ENCODE results near the gene ZNF462.

Gene ZNF462

DNA sequence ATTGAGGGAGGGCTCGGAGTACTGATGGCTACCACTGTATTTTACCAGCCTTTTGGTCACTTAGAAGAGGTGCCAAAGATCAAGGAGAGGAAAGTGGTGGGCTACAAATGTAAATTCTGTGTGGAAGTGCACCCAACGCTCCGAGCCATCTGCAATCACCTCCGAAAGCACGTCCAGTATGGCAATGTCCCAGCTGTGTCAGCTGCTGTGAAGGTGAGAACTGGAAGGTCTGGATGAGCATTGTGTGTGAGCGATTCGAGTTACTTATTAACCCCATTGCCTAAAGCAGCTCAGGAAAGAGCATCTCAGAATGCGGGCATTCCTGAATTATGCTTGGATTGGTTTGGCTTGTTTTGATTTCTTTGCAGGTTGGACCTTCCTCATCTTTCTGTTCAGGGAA lies 67.5 kb downstream of the ZNF462 start:
- DNase-seq, result no peak

DNA sequence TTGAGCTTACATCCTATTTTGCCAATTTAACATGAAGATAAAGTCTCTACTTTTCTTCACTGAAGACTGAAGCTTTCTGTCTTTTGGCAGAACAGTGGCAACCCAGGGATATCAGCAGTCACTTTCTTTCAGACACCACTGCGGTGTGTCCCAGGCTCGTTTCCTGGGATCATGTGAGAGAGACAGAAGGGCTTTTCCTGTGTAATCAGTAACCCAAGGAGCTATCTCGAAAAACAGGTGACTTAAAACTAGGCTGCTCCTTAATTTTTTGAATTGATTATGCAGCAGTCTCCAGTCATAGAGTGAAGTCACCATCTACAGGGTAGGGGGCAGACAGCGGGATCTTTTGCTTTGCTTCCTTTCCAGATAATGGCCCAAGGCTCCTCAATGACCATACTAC lies 68.5 kb downstream of the ZNF462 start:
- DNase-seq, result no peak

DNA sequence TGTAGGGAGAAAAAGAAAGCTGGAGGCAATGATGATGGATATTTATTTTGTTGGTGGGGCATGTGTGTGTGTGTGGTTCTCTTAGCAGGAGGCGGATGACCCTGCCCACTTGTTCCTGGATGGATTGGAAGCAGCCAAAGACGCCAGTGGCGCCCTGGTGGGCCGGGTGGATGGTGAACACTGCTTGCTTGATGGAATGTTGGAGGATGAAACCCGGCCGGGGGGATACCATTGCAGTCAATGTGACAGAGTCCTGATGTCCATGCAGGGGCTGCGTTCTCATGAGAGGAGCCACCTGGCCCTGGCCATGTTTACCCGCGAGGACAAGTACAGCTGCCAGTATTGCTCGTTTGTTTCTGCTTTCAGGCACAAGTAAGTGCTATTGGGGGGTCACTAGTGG lies 69.2 kb downstream of the ZNF462 start:
- DNase-seq, result no peak

DNA sequence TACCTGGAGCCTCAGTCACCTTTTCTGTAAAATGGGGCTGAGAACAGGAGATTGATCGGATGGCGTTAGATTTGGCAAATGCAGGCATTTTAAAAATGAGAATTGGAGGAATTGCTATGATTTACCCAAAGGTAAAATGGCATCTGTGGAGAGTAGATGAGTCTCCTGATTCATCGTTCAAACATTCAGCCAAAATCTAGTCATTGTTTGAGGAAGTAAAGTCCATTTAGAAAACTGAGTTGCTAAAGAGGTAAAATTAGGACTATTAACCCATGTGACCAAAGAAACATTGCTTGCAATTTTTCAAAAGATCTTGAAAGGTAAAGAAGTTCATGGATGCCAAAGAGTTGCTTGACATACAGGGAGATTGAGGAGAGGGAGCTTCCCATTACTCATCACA lies 69.7 kb downstream of the ZNF462 start:
- no peak for DNase-seq

DNA sequence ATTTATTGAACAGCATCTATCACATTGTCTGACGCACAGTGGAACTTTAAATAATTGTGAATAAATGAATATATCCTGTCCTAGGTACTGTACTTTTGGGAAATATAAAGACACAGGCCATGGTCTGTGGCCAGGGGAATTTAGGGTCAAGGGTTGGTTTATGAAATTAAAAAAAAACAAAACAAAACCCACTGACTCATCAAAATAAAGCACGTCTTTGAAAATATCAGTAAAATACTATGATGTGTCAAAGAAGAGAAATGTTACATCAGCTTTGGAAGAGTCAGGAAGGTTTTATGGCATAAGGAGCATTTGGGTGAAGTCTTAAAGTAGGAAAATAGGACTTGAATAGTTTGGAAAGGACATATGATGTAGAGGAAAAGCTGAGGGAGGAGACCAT lies 70.5 kb downstream of the ZNF462 start:
- no peak for DNase-seq

DNA sequence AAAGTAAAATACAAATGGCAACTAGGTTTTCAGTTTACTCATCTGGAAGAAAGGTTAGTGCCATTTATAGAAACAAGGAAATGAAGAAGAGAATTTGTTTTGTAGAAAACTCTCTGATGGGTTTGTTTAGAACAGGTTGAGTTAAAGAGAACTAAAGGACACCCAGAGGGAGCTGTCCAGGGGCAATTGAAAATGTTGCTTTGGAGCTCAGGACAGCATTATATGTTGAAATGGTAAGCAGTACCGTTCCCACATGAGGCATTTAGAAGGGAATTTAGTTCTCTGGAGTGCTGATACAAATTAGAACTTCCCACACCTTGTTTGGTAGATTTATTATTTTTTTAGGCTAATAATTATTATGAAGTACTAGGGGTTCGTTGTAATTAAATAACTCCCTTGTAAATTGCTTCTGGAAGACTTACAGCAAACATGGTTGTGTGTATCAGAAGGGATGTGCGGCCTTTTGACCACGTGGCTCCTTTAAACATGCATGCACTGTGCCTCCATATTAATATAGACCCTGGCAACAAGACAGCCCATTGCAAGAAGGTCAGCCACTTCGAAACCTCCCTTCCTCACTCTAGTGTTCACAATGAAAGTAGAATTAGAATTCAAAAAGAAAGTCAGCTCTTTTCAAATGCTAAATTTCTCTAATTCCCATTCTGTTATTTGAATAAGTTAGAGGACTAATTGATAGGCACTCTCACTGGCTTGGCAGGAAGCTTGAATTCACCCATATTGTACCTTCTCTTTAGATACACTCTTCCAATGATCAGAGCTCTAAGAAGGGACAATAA lies 71.7 kb downstream of the ZNF462 start:
- DNase-seq, result no peak

DNA sequence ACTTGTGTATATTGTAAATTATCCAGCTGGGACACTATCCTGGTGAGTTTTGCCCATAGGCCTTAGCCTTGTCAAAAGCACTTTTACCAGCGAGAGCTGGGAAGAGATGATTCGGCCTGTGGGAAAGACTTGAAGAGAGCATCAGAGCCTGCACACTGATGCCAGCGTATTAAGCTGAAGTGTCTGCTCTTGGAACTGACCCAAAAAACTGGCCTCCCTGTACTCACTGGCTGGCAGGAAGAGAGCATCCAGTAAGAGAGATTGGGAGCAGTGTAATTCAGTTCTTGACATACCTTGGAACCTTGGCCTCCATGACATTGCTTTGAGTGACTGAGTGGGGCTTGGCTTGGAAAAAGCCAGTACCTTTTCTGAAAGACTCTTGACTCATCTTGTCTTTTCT lies 73.7 kb downstream of the ZNF462 start:
- no peak for DNase-seq

DNA sequence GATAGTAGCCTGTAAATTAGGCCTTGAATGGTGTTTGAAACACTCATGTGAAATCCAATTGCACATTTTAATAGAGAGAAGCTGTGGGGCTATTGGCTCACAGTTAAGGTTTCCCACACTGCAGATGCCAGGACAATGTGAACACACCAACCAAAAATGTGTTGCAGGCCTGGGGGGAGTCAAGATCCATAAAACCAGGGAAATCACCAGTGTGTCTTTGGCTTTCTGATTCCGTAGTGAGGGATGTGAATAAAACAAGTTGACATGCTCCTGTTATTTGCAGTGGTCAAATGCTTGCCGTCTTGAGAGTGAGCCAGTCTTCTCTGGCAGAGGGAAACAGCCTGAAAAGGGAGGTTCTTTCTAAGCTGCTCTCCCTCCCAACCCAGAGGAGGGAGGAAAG lies 79.0 kb downstream of the ZNF462 start:
- no peak for DNase-seq

DNA sequence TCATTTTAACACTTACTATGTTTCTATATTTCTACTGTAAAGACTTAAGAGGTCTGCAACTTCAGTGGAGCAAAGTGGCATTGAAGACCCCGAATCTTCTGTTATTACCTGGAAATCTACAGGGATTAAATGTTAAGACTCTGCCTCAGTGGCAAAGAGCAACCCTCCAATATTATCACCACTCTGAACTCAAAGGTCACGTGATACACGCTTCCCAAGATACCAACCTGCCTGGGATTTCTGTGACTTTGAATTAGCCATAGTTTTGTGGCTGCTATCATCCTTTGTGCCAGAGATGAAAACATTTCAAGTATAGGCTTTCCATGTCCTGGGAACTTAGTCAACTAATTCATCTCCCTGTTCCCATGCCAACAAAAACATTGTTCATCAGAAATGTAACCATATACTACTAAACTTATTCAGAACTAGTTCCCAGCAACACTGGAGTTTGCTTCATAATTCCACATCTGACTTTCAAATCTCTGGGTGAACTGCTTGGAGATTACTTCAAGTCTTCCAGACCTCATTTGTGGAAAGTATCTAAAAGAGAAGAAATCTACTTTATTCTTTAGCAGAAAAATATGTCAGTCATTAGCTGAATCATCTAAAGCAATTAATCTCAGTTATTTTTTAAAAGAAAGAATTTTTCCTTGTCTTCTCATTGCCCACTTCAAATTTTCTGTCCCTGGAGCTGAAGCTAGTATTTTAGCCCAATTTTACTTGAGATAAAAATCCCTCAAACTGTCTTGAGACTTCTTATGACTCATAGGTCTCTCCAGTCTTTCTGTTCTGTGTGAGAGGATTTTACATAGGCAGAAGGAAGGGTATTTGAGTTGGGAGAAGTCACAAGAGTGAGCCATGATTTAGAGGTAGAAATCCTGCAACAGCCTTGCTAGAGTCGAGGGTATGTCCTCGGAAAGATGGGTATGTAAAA lies 83.0 kb downstream of the ZNF462 start:
- DNase-seq, result no peak

DNA sequence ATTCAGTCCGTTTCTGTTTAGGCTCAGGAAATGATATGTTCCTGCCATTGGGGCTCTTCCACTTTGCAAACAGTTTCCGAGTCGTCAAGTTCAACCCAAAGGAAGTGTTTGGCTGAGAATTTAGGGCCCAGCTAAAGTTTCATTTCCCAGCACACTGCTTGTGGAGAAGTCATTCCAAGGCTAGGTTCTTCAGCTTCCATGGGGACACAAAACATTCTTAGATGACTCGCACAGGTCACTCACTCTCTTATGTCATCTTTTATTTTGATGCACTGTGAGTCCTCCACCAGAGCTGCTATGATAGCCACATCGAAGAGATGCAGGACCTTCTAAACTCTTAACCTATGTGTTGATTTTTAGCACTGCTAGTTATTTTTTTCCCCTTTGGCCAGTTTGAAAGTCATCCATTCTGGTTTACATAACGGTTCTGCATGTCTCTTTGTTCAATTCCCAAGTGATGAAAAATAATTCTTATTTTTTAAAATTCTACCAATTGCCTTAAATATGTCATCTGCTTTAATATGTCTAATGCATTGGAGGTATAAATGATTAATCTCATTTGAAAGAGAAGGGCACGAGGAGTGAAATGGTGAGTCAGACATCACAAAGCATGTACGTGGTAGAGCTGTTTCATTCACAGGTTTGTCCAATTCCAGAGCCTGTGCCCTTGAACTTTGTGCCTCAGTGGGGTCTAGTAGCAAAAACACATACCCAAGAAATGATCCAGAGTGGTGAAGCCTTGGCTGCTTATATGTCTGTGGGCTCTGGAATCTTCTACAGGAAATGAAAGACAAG lies 84.3 kb downstream of the ZNF462 start:
- no peak for DNase-seq

DNA sequence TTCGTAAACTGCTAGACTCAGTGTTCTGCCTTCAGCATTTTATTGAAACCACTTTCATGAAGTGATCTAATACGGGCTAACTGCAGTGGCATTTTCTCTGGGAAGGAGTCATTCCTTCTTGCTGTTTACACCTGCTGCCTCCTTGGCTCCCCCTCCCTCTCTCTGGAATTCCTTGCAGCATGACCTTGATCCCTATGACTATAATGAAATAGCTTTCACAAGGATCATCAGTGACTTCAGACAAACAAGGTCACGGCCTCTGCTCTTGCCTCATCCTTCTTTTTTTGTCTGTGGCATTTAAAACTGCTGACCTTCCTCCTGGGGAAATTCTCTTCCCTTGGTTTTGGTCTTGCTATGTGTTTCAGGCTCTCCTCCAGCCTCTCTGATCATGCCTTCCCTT lies 90.2 kb downstream of the ZNF462 start:
- DNase-seq, result no peak

DNA sequence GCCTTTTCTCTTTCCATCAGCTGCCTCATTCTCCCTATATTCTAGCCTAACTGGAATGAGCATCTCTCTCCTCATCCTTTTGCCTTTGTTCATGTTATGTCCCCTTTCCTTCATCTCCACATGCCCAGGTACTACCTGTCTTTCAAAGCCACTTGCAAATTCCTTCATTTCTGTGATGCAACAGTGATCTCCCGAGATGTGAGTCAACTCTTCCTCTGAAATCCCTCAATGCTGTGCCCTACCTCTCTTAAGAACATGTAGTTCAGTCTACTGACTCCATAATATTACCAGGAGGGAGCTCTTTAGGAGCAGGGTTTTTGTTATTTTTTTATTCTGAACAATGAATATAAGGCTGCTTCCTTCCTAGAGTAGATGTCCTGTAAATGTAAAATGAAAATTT lies 91.6 kb downstream of the ZNF462 start:
- no peak for DNase-seq

DNA sequence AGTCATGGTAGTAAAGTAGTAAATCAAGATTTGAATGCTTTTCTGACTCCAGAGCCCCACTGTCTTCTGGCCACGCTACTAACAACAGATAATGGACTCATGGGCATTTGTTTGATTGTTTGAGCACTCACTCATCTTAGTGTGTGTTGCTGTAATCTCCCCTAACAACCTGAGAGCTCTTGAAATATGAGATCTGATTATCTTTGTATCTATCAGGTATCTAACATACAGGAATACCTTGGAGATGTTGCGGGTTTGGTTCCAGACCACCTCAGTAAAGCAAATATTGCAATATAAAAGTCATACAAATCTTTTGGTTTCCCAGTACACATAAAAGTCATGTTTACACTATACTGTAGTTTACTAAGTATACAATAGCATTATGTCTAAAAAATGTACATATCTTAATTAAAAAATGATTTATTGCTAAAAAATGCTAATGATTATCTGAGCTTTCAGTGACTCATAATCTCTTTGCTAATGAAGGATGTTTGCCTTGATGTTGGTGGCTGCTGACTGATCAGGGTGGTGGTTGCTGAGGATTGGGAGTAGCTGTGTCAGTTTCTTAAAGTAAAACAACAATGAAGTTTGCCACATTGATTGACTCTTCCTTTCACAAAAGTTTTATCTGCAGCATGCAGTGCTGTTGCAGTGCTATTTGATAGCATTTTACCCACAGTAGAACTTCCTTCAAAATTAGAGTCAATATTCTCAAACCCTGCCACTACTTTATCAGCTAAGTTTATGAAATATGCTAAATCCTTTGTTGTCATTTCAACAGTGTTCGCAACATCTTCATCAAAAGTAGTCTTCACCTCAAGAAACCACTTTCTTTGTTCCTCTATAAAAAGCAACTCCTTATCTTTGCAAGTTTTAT lies 92.2 kb downstream of the ZNF462 start:
- no peak for DNase-seq

DNA sequence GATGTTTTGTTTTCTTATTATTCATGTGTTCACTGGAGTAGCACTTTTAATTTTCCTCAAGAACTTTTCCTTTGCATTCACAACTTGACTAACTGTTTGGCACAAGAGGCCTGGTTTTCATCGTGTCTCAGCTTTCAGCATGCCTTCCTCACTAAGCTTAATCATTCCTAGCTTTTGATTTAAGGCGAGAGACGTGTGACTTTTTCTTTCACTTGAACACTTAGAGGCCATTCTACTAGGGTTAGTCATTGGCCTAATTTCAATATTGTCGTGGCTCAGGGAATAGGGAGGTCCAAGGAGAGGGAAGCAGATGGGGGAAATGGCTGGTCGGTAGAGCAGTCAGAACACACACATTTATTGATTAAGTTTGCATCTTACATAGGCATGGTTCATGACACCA lies 94.0 kb downstream of the ZNF462 start:
- DNase-seq, result no peak

DNA sequence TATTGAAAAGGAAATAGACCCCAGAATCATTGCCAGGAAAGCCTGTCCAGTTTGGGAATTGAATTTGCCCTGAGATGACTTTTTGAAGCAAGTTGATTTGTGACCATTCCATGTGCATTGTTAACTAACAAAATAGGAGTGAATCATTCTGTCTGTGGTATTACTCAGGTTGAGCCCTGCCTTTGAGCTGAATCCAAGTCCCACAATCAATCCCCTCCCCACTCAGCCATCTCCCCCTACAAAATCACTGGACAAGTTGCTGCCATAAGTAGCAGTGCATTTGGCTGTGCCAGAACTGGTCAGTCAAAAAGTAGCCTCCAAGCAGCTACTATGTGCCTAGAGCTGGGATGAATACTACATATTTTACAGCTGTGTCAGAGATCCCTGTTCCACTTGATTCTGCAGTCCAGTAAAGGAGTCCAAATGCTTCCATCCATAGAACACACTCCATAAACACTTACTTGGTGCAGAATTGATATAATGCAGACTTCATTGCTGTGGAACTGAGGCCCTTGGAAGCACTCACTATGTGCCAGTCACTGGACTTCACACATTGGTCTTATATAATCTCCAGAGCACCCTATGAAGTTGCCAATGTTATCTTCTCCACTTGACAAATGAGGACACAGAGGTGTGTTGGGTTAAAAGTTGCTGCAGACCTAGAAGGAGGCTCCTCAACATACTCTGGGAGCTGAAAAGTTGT lies 96.1 kb downstream of the ZNF462 start:
- DNase-seq, result no peak

DNA sequence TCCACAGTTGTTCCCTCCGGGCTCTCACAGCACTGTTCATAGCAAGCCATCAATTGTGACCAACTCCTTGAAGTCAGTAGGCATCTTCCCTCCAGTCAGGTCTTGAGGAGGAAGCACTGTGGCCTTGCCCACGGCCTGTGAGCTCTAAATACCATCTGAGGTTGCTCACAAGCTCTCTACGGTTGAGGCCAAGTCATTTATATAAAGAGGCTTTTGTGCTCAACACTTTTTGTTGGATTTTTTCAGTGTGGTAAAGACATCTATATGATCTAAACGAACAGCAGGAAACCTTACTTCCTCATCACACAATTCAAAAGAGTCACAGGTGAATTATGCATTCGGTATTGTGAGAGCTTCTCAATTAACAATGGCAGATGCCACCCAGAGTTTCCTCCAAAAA lies 97.3 kb downstream of the ZNF462 start:
- DNase-seq, result no peak

DNA sequence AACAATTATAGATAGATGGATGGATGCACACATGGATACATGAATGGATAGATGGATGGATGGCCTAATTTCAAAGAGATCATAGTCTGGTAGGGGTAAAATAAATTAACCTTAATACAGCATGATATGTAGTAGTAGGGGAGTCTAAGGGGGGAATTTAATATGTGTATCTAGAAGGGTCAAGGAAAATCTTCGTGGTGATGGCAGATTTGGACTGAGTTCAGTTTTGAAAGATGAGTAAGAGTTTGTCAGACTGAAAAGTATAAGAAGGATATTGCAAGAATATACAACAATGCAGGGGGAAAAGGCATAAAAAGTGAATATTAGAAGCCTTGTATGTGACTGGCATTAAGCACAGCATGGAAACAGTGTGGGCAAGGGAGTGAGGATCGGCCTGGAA lies 98.7 kb downstream of the ZNF462 start:
- DNase-seq, result no peak

DNA sequence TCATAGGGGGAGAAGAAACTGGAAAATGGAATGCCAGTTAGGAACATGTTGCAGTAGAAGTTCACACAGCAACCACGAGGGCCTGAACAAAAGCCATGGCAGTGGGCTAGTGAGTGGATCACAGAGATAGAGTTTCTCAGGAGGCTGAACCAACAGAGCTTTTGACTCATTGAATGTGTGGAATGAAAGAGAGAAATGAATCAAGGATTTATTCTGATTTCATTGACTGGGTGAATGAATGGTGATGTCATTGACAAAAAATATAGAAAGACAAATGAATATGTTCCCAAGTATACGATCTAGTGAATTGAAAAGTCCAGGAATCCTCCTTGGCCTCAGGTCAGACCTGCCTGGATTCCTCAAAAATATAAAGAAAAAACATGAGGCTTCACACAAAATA lies 99.2 kb downstream of the ZNF462 start:
- no peak for DNase-seq

DNA sequence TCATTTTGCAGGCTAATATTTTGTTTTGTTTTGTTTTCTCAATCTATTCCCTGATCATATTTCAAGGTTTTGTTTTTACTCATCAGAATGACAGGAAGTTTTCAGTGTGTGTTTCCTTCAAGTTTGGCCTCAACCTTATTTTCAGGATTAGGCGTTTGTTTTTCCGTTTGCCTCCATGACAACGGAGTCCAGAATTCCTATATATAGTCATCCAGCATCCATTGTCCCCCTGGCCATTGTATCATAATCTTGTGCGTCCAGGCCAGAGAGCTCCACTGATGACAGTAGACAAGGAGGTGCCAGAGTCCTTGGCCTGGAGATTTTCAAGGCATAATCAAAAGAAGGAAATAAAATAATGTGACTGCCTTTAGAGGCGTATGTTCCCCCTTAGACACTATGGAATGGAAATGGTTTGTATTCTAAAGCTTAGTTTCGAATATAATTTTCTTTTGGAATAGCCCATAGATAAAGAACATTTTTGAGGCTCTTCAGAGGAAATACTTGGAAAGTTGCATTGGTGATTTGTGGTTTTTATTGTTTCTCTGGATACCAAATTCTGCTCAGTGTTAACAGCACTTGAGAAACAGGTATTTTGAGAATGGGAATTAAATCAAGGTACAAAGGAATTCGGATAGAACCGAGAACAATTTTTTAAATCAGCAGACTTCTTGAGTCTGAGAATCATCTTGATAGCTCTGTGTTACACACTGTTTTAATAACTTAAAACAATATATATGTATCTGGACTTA lies 99.8 kb downstream of the ZNF462 start:
- no peak for DNase-seq

DNA sequence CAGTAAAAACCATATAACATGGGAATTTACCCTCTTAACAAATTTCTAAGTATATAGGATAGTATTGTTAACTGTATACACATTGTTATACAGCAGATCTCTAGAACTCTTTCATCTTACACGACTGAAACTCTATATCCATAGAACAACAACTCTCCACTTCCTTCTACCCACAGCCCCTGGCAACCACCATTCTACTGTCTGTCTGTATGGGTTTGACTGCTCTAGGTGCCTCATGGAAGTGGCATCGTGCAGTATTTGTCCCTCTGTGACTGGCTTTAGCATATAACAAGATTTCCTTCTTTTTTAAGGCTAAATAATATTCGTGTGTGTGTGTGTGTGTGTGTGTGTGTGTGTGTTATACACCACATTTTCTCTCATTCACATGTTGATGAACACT lies 100.7 kb downstream of the ZNF462 start:
- no peak for DNase-seq

DNA sequence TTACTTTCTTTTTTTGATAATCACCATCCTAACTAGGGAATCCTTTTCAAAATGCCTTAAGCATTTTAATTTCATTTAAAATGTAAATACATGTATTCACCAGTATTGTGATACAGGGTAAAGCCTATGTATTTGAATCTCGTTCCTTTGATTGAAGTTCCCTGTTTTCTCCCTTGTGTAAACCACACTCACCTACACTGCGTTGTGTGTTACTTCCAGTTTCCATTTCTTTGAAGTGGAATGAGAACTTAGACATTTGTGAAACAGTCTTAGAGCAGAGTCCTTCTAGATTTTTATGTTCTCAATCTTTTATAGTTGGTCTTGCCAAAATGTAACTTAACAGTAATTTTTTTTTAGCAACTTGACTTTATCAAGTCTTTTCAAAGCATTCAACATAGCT lies 101.4 kb downstream of the ZNF462 start:
- no peak for DNase-seq
